SK-N-DZ (cell line): ENCODE results near the gene RPS6KL1.

Experiments used
- DNase-seq: peaks from one replicate; pipeline ENCODE4 v3.0.0-alpha.2; 2015; ENCODE audit warnings: low spot score

Gene RPS6KL1

GRCh38 chr14:74952180-74952665 is 29.2 kb upstream of the RPS6KL1 start:
- DNase-seq = no peak

GRCh38 chr14:74951443-74952179 is 28.6 kb upstream of the RPS6KL1 start:
- no peak for DNase-seq

GRCh38 chr14:74950795-74951442 is 27.9 kb upstream of the RPS6KL1 start:
- DNase-seq = no peak

GRCh38 chr14:74949859-74950573 is 27.0 kb upstream of the RPS6KL1 start:
- no peak for DNase-seq

- no peak for DNase-seq
These were observed 26.1 kb upstream of the RPS6KL1 start for GRCh38 chr14:74949191-74949601.

GRCh38 chr14:74948228-74949175 is 25.4 kb upstream of the RPS6KL1 start:
- DNase-seq = no peak

GRCh38 chr14:74947353-74948227 is 24.5 kb upstream of the RPS6KL1 start:
- DNase-seq = no peak

GRCh38 chr14:74946659-74947281 is 23.7 kb upstream of the RPS6KL1 start:
- DNase-seq = no peak

GRCh38 chr14:74945852-74946658 is 23.0 kb upstream of the RPS6KL1 start:
- DNase-seq = peak; percentile 71

GRCh38 chr14:74945261-74945851 is 22.3 kb upstream of the RPS6KL1 start:
- DNase-seq = no peak

GRCh38 chr14:74942608-74943007 is 19.5 kb upstream of the RPS6KL1 start:
- DNase-seq = no peak

GRCh38 chr14:74942181-74942580 is 19.1 kb upstream of the RPS6KL1 start:
- DNase-seq = no peak

- no peak for DNase-seq
These were observed 18.6 kb upstream of the RPS6KL1 start for GRCh38 chr14:74941676-74942097.

GRCh38 chr14:74940956-74941565 is 18.0 kb upstream of the RPS6KL1 start:
- no peak for DNase-seq

GRCh38 chr14:74938531-74939495 is 15.8 kb upstream of the RPS6KL1 start:
- no peak for DNase-seq

- no peak for DNase-seq
These were observed 14.1 kb upstream of the RPS6KL1 start for GRCh38 chr14:74937171-74937570.

GRCh38 chr14:74936731-74937130 is 13.7 kb upstream of the RPS6KL1 start:
- no peak for DNase-seq
